Breast epithelium (tissue), 4 donors: Measurements from ENCODE around the gene ASL. TPM values are rescaled to one million over a fixed set of nuclear protein-coding genes. Genes with fewer than 3 reads are reported as not detected.
"Not testable (repeated sequence)": the region's sequence is repeated elsewhere in the genome, so short reads cannot be mapped to it uniquely, and the experiment has no call there.

ENCODE experiments used
- DNase-seq, 2 donors: peaks; one replicate each; pipeline ENCODE4 v3.0.0-alpha.2; 2019; ENCODE audit warnings: low spot score in 2 of 2
- H3K27ac ChIP-seq, 2 donors: fragments of 200-600 bp; sonication (generic) in 1 of 2; one replicate each; pipeline ENCODE4 v1.5.1; 2016 to 2019; ENCODE audit warnings: mild to moderate bottlenecking in 1 of 2
- H3K27me3 ChIP-seq, 2 donors: fragments of 200-600 bp; sonication (generic) in 1 of 2; one replicate each; pipeline versions ENCODE4 v1.5.1 to v1.6.0; 2017 to 2019; ENCODE audit warnings: control low read depth in 1 of 2, mild to moderate bottlenecking in 1 of 2
- H3K36me3 ChIP-seq: fragments of 200-600 bp; one replicate; pipeline ENCODE4 v1.5.1; 2019
- H3K4me1 ChIP-seq, 2 donors: fragments of 200-600 bp; sonication (generic); one replicate each; pipeline ENCODE4 v1.5.1; 2016 to 2019; ENCODE audit warnings: control low read depth in 1 of 2
- H3K4me3 ChIP-seq, 3 donors: fragments of 200-600 bp; sonication (generic); 1 replicate in 2 of 3; 2 replicates in 1 of 3; pipeline ENCODE4 v1.5.1; 2016 to 2019; ENCODE audit warnings: mild to moderate bottlenecking in 3 of 3, moderate library complexity in 2 of 3
- H3K9me3 ChIP-seq, 2 donors: fragments of 200-600 bp; sonication (generic) in 1 of 2; one replicate each; pipeline ENCODE4 v1.5.1; 2016 to 2019; ENCODE audit warnings: control low read depth in 1 of 2
- POLR2A ChIP-seq: fragments of 450-650 bp; IDR thresholded peaks from one replicate; pipeline ENCODE4 v1.6.1; 2016; ENCODE audit warnings: antibody characterized with exemption, mild to moderate bottlenecking, moderate library complexity
- POLR2AphosphoS5 ChIP-seq, 3 donors: sonication (generic); formaldehyde crosslinking; IDR thresholded peaks; one replicate each; pipeline ENCODE4 v1.6.1; 2017; ENCODE audit warnings: antibody characterized with exemption in 3 of 3
- intact Hi-C: fragments of 100-400 bp; cut with DNase I; formaldehyde crosslinking; loops from one replicate; pipeline ENCODE4 v1.15.1; 2023; ENCODE audit warnings: low total_unique reads
- total RNA-seq, 3 donors: library from RNA; depleted of rRNA; stranded (reverse); fragments of >200 nt; gene quantifications; one replicate each; pipeline ENCODE4 v1.1.0, GENCODE V29; 2016
- TF ChIP-seq, protein P1 (sequence below), 3 donors: fragments of 450-650 bp; IDR thresholded peaks; one replicate each; pipeline ENCODE4 v1.5.1; 2016 to 2017; ENCODE audit warnings: antibody characterized with exemption in 3 of 3, mild to moderate bottlenecking in 3 of 3, moderate library complexity in 3 of 3

Gene ASL
- total RNA-seq, 3 donors from 2014 or later, result 31.9 to 39.8 (median 33.1) TPM

DNA sequence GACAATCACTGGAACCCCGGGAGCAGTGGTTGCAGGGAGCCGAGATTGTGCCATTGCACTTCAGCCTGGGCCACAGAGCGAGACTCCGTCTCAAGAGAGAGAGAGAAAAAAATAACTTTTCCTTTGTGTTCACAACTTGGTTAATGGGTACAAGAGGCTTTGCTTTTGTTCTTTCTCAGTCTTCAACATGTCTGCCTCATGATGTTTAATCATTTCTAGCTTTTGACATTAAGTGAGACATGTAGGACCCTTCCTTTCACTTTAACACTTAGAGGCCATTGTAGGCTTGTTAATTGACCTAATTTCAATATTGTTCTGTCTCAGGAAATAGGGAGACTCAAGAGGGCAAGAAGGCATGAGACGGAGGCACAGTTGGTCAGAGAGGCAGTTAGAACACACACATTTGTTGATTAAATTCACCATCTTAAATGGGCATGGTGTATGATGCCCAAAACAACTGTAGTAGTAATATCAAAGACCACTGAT lies 29.7 kb downstream of the ASL start:
- intact Hi-C loops, result no loop called here
- no peak overlapping the region for H3K4me3 ChIP-seq
- no peaks in the 10 kb centered on the region for H3K27me3 ChIP-seq
- no peaks in the 10 kb centered on the region for H3K36me3 ChIP-seq
- H3K9me3 ChIP-seq, result no peaks in the 10 kb centered on the region
- no peak for TF ChIP-seq POLR2AphosphoS5 (IDR thresholded peaks at IDR 0.05)
- TF ChIP-seq, protein P1, sequence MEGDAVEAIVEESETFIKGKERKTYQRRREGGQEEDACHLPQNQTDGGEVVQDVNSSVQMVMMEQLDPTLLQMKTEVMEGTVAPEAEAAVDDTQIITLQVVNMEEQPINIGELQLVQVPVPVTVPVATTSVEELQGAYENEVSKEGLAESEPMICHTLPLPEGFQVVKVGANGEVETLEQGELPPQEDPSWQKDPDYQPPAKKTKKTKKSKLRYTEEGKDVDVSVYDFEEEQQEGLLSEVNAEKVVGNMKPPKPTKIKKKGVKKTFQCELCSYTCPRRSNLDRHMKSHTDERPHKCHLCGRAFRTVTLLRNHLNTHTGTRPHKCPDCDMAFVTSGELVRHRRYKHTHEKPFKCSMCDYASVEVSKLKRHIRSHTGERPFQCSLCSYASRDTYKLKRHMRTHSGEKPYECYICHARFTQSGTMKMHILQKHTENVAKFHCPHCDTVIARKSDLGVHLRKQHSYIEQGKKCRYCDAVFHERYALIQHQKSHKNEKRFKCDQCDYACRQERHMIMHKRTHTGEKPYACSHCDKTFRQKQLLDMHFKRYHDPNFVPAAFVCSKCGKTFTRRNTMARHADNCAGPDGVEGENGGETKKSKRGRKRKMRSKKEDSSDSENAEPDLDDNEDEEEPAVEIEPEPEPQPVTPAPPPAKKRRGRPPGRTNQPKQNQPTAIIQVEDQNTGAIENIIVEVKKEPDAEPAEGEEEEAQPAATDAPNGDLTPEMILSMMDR (IDR thresholded peaks at IDR 0.05), result no peak
- TF ChIP-seq POLR2A, result no peak
- DNase-seq, result no peak
- no peaks in the 10 kb centered on the region for H3K4me1 ChIP-seq
- no peak overlapping the region for H3K27ac ChIP-seq

DNA sequence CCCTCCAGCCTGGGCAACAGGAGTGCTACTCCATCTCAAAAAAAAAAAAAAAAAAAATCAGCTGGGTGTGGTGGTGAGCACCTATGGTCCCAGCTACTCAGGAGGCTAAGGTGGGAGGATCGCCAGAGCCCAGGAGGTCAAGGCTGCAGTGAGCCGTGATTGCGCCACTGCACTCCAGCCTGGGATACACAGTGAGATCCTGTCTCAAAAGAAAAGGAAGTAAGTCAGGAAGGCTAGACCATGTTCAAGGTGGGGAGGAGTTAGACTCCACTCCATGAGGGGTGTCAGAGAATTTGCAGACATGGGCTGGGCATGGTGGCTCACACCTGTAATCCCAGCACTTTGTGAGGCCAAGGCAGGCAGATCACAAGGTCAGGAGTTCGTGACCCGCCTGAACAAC lies 32.8 kb downstream of the ASL start:
- H3K27me3 ChIP-seq, H3K4me1 ChIP-seq, H3K4me3 ChIP-seq, H3K36me3 ChIP-seq, H3K27ac ChIP-seq, intact Hi-C loops, H3K9me3 ChIP-seq: not testable (repeated sequence)
- DNase-seq, result peak in 1 of 2 donors; percentile 0

DNA sequence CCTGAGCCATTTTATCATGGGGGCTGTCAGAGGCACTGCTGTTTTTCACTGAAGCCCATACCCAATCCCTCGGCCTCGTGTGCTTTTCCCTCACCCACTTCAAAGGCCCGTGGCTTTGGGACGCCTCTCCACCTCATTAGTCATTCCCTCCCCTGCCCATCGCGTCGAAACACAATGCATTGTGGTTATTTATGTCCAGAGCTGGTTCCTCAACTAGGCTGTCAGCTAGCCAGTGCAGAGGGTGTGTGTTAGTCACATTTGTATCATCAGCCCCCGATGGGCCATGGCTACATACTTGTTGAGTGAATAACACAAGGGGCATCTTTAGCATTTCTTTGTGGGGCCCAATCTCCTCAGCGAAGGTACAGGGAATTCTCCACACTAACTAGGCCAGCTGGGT lies 35.2 kb downstream of the ASL start:
- no peak overlapping the region for H3K27ac ChIP-seq
- H3K4me3 ChIP-seq, result no peak overlapping the region
- no peak for TF ChIP-seq POLR2A
- TF ChIP-seq, protein P1 (IDR thresholded peaks at IDR 0.05), result no peak
- no peak for TF ChIP-seq POLR2AphosphoS5 (IDR thresholded peaks at IDR 0.05)
- no peaks in the 10 kb centered on the region for H3K27me3 ChIP-seq
- no peak for DNase-seq
- H3K36me3 ChIP-seq, result no peaks in the 10 kb centered on the region
- intact Hi-C loops, result no loop called here
- no peaks in the 10 kb centered on the region for H3K4me1 ChIP-seq
- H3K9me3 ChIP-seq, result no peaks in the 10 kb centered on the region

DNA sequence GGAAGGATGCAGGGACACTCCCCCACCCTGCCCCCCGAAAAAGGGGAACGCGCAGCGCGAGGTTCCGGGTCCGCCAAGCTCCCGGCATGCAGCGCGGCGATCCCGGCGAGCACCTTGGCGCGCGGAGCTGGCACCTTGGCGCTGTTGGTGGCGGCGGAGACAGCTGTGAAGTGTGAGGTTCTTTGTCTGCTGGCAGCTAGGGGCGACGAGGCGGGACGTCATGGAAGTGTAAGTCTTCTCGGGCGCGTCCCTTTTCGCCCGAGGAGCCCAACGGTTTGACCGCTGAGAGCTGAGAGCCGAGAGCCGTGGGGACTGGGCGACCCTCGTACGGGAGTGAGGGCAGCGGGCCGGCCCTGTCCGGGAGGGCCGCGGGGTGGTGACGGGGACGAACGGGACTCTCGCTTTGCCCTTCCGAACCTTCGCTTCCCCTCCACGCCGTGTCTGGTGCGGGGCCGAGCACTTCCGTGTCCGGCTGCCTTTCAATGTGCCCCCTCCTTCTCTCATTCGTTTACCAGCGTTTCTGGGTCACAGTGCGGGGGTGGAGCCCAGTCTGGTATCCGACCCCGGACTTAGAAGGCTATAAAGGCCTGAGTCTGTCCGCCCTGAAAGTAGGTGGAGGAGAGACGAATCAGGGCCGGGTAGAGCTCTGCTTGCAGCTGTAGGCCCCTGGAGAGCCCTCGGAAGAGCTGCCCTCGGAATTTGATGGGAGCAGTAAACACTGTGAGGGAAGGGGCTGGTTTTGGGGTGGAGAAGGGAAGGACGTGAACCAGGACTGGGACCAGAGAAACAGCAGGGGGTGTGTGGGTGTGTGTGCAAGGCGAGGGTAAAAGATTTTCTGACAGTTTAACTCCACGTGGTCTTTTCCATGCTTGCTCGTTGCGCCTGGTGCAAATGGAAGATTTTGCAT lies 39.4 kb downstream of the ASL start, which contains the start of gene CRCP:
Gene CRCP, plus strand, starts transcription at position 105 of the 907 bp plus-strand sequence. Its CDS starts 116 bp downstream, at position 221.
- Histone ChIP-seq H3K36me3 (no peaks in the 10 kb centered on the region), H3K27me3 (no peaks in the 10 kb centered on the region), H3K4me1 (no peaks in the 10 kb centered on the region), H3K9me3 (no peaks in the 10 kb centered on the region), H3K27ac (peak within 1 kb of the TSS; percentile 96 to 97), H3K4me3 (peak within 1 kb of the TSS; percentile 79 to 93 (median 88))
- TF ChIP-seq POLR2A (no peak), POLR2AphosphoS5 (IDR thresholded peaks at IDR 0.05) (peak; percentile 59 to 74 (median 65))
- TF ChIP-seq, protein P1 (IDR thresholded peaks at IDR 0.05), result no peak
- peak; percentile 66 to 80 for DNase-seq
- intact Hi-C loops, result no loop called here

DNA sequence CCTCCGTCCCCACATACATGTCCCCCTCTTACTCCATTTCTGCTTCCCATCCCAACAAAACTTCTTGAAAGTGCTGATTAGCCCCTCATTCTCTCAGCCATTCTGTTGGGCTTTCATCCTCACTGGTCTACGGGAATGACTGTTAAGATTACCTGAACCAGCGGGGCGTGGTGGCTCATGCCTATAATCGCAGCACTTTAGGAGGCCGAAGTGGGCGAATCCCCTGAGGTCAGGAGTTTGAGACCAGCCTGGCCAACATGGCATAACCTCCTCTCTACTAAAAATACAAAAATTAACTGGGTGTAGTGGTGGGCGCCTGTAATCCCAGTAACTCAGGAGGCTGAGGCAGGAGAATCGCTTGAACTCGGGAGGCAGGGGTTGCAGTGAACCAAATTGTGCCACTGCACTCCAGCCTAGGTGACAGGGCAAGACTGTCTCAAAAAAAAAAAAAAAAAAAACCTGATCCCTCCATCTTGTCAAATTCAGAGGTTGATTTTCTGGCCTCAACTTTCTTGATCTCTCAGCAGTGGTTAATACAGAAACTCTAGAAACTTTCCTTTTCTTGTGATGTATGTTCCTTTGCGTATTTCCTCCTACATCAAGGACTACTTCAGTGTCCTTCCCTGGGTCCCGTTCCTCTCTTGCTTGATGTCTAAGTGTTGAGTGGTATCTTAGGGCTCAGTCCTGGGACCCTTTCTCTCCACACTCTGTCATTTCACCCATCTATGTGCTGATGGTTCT lies 41.2 kb downstream of the ASL start:
- H3K36me3 ChIP-seq, DNase-seq, H3K27me3 ChIP-seq, H3K4me3 ChIP-seq, H3K9me3 ChIP-seq, H3K4me1 ChIP-seq, H3K27ac ChIP-seq, intact Hi-C loops: not testable (repeated sequence)

DNA sequence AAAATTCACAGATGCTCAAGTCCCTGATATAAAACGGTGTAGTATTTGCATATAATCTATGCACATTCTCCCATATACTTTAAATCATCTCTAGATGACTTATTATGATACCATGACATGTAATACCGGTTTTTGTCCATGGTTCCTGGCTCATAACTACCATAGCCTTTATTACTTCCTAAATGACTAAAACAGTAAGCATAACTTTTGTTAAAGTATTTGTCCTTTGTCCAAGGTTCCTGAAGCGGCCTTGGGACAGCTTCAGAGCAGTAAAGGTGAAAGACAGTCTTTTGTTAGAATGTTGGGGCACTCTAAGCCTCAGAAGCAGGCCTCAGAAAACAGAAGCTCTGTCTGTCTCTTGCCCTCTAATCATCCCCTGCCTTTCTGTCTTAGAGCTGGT lies 43.0 kb downstream of the ASL start:
- TF ChIP-seq, protein P1 (IDR thresholded peaks at IDR 0.05), result no peak
- TF ChIP-seq POLR2AphosphoS5 (IDR thresholded peaks at IDR 0.05), result no peak
- no peak for TF ChIP-seq POLR2A

More for the DNA sequence above, 43.0 kb downstream of the ASL start:
- DNase-seq, result no peak
- H3K9me3 ChIP-seq, result no peaks in the 10 kb centered on the region
- H3K27me3 ChIP-seq, result no peaks in the 10 kb centered on the region
- intact Hi-C loops, result no loop called here
- peak overlapping the region; percentile 9 to 75 for H3K27ac ChIP-seq
- H3K36me3 ChIP-seq, result no peaks in the 10 kb centered on the region
- H3K4me3 ChIP-seq, result no peak overlapping the region
- H3K4me1 ChIP-seq, result no peaks in the 10 kb centered on the region
